Mesothelial cell of epicardium (in vitro differentiated cells): ENCODE data around the gene MAST4. TPM values are rescaled to one million over a fixed set of nuclear protein-coding genes. Genes with fewer than 3 reads are reported as not detected.

Experiments
- DNase-seq, 2 experiments: peaks; one replicate each; pipeline ENCODE4 v3.0.0; 2021; ENCODE audit warnings: low spot score in 2 of 2; ENCODE audit not compliant: unreplicated experiment in 2 of 2
- H3K27ac Mint-ChIP-seq: 2 replicates; pipeline ENCODE4 v1.8.0; 2021; ENCODE audit warnings: mixed read lengths
- H3K27me3 Mint-ChIP-seq: 2 replicates; pipeline ENCODE4 v1.8.0; 2021; ENCODE audit warnings: low read depth, mixed read lengths
- H3K36me3 Mint-ChIP-seq: 2 replicates; pipeline ENCODE4 v1.8.0; 2021; ENCODE audit warnings: mixed read lengths
- H3K4me1 Mint-ChIP-seq: 2 replicates; pipeline ENCODE4 v1.8.0; 2021; ENCODE audit warnings: mixed read lengths
- H3K4me3 Mint-ChIP-seq: 2 replicates; pipeline ENCODE4 v1.8.0; 2021; ENCODE audit warnings: mild to moderate bottlenecking, moderate library complexity, mixed read lengths
- H3K9me3 Mint-ChIP-seq: 2 replicates; pipeline ENCODE4 v1.8.0; 2021; ENCODE audit warnings: mixed read lengths
- total RNA-seq: library from RNA; stranded (reverse); gene quantifications from 3 replicates; pipeline ENCODE4 v1.2.1, GENCODE V29; 2021
- TF ChIP-seq, protein P1 (sequence below): fragments of 200-600 bp; sonication (generic); IDR thresholded peaks from one replicate; pipeline ENCODE4 v1.5.0; 2021; ENCODE audit warnings: antibody characterized with exemption; ENCODE audit not compliant: unreplicated experiment

The MAST4 gene
- total RNA-seq, 1 donor from 2014 or later, result 29.8 TPM

- TF ChIP-seq, protein P1, sequence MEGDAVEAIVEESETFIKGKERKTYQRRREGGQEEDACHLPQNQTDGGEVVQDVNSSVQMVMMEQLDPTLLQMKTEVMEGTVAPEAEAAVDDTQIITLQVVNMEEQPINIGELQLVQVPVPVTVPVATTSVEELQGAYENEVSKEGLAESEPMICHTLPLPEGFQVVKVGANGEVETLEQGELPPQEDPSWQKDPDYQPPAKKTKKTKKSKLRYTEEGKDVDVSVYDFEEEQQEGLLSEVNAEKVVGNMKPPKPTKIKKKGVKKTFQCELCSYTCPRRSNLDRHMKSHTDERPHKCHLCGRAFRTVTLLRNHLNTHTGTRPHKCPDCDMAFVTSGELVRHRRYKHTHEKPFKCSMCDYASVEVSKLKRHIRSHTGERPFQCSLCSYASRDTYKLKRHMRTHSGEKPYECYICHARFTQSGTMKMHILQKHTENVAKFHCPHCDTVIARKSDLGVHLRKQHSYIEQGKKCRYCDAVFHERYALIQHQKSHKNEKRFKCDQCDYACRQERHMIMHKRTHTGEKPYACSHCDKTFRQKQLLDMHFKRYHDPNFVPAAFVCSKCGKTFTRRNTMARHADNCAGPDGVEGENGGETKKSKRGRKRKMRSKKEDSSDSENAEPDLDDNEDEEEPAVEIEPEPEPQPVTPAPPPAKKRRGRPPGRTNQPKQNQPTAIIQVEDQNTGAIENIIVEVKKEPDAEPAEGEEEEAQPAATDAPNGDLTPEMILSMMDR, result no peak
- peaks cover 3% of the 10 kb centered on the region for H3K9me3 Mint-ChIP-seq
- H3K36me3 Mint-ChIP-seq, result no peaks in the 10 kb centered on the region
- peaks cover 2% of the 10 kb centered on the region for H3K4me1 Mint-ChIP-seq
- H3K27me3 Mint-ChIP-seq, result peaks cover 21% of the 10 kb centered on the region
- no peak overlapping the region for H3K4me3 Mint-ChIP-seq
- H3K27ac Mint-ChIP-seq, result no peak overlapping the region
- no peak for DNase-seq
These were observed 73.6 kb downstream of the MAST4 start for GRCh38 chr5:66669862-66670195.

DNA sequence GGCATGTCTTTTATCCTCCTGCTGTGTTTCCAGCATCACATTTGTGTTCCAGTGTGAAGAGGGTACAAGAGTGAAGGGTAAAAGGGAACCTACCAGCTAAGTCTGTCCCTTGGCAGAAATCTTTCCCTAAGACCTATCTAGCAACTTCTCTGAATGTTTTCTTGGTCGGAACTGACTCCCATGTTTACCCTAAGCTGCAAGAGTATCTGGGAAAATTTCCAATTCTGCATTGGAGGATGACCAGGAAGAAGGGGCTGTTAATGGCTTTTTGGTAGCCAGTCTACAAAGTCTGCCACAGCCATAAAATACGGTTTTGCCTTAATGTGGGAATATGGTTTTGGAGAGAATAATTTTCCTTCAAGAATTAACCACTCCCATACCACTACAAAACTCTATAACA, 75.1 kb downstream of the MAST4 start:
- H3K27ac Mint-ChIP-seq, result no peak overlapping the region
- peaks cover 27% of the 10 kb centered on the region for H3K27me3 Mint-ChIP-seq
- H3K4me3 Mint-ChIP-seq, result no peak overlapping the region
- H3K36me3 Mint-ChIP-seq, result no peaks in the 10 kb centered on the region
- no peak for DNase-seq
- TF ChIP-seq, protein P1, result no peak
- H3K4me1 Mint-ChIP-seq, result peaks cover 2% of the 10 kb centered on the region
- no peaks in the 10 kb centered on the region for H3K9me3 Mint-ChIP-seq

DNA sequence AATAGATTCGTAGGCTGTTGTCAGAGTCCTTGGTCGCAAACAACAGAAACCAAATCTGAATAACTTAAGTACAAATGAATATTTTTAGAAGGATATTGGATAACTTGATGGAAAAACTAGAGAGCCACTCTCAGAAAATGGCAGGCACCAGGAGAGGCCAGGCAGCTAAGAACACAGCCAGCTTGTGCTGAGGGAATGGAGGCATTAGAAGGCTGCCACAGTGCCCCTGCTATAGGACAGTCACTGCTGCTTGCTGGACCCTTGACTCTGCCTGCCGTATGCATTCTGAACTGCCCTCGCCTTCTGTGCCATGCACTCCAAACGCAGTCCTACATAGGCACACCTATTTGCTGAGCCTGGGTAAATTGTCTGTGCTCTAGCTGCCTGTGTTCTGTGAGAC, 78.6 kb downstream of the MAST4 start:
- Mint-ChIP-seq H3K27ac (no peak overlapping the region), H3K36me3 (no peaks in the 10 kb centered on the region), H3K4me1 (no peaks in the 10 kb centered on the region), H3K9me3 (no peaks in the 10 kb centered on the region), H3K27me3 (peaks cover 22% of the 10 kb centered on the region), H3K4me3 (no peak overlapping the region)
- TF ChIP-seq, protein P1, result no peak
- no peak for DNase-seq

- Mint-ChIP-seq H3K27me3 (peaks cover 20% of the 10 kb centered on the region), H3K4me1 (no peaks in the 10 kb centered on the region), H3K4me3 (no peak overlapping the region), H3K36me3 (no peaks in the 10 kb centered on the region), H3K27ac (no peak overlapping the region), H3K9me3 (no peaks in the 10 kb centered on the region)
- TF ChIP-seq, protein P1, result no peak
- DNase-seq, result no peak
These were observed 79.2 kb downstream of the MAST4 start for GRCh38 chr5:66675406-66675805.

- peaks cover 12% of the 10 kb centered on the region for H3K27me3 Mint-ChIP-seq
- TF ChIP-seq, protein P1, result no peak
- H3K9me3 Mint-ChIP-seq, result no peaks in the 10 kb centered on the region
- no peak overlapping the region for H3K27ac Mint-ChIP-seq
- H3K4me1 Mint-ChIP-seq, result no peaks in the 10 kb centered on the region
- no peak for DNase-seq
- no peak overlapping the region for H3K4me3 Mint-ChIP-seq
- H3K36me3 Mint-ChIP-seq, result no peaks in the 10 kb centered on the region
These were observed 84.0 kb downstream of the MAST4 start for GRCh38 chr5:66680221-66680620.

DNA sequence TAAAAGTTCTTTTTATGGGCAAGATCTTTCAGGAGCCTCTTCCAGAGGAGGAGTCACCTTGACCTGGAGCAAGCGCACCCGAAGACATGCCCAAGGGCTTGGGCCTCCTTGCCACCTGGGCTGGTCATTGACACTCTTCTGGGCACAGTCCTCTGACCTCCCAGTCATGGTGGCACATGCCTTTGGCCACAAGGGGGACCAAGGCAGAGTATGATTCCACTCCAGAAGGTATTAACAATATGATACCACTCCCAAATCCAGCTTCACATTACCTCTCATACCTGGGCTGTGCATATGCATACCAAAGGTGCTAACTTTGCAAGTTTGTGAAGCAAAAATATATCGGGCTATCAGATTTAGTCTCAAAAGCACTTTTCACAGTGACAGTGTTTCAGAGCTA, 84.6 kb downstream of the MAST4 start:
- no peaks in the 10 kb centered on the region for H3K9me3 Mint-ChIP-seq
- no peak for DNase-seq
- no peaks in the 10 kb centered on the region for H3K36me3 Mint-ChIP-seq
- H3K4me1 Mint-ChIP-seq, result no peaks in the 10 kb centered on the region
- peaks cover 9% of the 10 kb centered on the region for H3K27me3 Mint-ChIP-seq
- no peak overlapping the region for H3K4me3 Mint-ChIP-seq
- no peak overlapping the region for H3K27ac Mint-ChIP-seq
- TF ChIP-seq, protein P1, result no peak
